GM18870 (cell line): Measurements from ENCODE around the gene ATG4C.

ENCODE experiments used
- ATAC-seq: cut with Tn5 transposase; IDR thresholded peaks from one replicate; pipeline ENCODE4 v1.9.1; 2021; ENCODE audit warnings: moderate library complexity; ENCODE audit not compliant: unreplicated experiment

The ATG4C gene

GRCh38 chr1:62836856-62837540, 53.1 kb downstream of the ATG4C start:
- no peak for ATAC-seq

DNA sequence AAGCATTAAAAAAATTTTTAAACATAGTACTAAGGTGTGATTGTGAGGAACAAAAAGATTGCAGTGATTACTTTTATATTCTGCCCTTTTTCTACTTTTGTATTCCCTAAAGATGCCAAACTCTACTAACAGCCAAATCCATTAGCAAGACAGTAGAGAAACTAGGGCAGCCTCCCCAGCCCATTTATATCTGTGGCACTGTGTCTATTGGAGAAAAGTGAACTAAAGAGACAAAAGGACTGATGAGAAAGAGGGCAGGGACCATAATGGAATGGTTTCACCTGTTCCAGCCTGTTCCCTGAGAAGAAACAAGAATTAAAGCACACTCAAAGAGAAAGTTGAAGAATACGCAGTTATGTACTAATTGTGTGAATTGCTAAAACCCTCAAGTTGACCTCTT, 56.6 kb downstream of the ATG4C start:
- ATAC-seq, result no peak

DNA sequence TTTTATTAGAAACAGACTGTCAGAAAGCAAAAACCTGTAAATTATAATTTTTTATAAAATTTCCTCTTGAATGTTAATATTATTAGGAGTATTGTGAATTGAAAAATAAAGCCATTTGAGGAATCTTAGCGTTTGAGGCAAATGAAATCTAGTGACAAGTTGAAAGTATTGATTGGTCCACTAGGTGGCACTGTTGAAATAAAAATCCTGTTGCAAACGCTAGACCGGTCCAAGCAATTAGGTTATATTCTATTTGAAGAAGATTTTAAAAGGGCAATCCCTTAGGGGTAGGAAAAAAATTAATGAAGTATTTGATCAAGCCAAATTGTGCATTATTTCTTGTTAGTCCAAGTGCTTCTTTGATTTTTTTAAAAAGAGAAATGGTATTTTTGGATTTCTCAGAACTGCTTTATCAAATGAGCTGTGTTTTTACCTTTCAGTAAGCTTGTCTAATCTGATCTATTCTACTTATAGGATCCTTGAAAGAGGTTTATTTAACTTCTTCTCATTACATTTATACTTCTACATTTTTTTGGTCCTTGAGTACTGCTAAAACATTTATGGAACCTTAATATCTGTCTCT, 57.7 kb downstream of the ATG4C start:
- ATAC-seq, result peak; percentile 84

DNA sequence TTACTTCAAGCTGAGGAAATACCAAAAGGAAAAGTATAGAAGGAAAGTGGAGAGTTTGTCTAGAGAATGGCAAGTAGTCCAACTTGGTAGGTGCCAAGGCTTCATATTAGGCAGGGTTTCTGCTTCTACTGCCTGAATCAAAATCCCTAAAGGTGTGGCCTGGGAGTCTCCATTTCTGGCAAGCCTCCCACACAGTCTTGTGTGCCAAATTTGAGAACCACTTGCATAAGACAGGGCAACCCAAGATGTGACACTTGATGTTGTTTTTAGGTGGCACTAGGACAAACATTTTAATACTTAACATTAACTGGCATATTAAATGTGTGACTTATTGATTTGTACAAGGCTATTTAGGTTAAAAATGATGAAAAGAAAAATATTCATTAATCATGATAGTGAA, 60.1 kb downstream of the ATG4C start:
- ATAC-seq, result no peak

- ATAC-seq, result no peak
These were observed 65.1 kb downstream of the ATG4C start for GRCh38 chr1:62849031-62849430.

DNA sequence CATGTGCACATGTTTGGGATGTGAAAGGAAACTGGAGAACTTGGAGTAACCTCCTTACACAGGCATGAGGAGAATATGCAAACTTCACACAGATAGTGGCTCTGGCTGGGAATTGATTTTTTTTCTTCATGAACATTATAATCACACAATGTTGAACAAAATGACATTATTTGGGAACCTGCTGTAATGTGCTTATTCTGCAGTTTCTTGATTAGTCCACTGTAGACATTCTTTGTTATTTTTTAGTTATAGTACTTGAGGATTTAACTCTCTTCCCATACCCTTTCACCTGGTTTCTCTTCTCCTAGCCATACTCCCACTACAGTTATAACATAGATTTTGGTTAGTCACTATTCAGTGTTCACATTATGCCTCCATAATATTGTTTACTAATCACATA, 68.3 kb downstream of the ATG4C start:
- no peak for ATAC-seq

DNA sequence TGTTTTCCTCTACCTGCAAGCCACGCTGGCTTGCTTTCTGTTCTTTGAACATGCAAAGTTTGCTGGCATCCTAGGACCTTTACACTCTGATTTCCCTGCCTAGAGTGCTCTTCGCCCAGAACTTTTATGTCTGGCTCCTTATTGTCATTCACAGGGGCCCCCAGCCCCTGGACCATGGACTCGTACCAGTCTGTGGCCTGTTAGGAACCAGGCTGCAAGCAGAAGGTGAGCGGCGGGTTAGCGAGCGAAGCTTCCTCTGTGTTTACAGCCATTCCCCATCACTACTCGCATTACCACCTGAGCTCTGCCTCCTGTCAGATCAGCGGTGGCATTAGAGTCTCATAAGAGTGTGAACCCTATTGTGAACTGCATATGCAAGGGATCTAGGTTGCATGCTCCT, 73.0 kb downstream of the ATG4C start:
- no peak for ATAC-seq

- ATAC-seq, result no peak
These were observed 85.4 kb downstream of the ATG4C start for GRCh38 chr1:62869217-62869754.

DNA sequence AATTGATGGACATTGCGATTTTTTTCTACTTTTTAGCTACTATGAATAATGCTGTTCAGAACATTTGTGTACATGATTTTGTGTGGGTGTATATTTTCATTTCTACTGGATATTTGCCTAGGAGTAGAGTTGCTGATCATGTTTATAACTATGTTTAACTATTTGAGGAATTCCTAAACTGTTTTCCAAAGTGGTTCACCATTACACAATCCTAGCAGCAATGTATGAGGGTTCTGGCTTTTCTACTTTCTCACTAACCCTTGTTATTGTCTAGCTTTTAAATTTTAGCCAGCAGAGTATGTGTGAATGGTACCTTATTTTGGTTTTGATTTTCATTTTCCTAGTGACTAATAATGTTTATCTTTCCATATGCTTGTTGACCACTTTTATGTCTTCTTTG, 86.2 kb downstream of the ATG4C start:
- no peak for ATAC-seq

DNA sequence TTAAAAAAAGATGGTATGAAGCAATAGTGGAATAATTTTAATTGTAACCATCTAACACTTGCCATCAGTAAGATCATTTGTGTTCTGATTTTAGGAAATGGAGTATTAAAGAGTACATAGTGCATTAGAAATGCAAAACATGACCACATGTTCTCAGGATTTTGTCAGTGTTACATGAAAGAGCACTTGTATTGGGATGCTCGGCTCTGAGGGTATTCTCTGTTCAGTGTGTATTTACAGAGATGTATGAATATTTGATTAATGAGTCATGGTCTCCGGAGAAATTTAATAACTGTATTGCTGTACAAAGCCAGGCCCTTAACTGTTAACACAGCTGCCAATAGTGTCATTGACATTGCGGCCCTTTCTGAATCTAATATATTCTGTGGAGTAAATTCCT, 91.7 kb downstream of the ATG4C start:
- no peak for ATAC-seq

- ATAC-seq, result no peak
These were observed 92.6 kb downstream of the ATG4C start for GRCh38 chr1:62876535-62876934.

- ATAC-seq, result no peak
These were observed 93.6 kb downstream of the ATG4C start for GRCh38 chr1:62877579-62877978.

DNA sequence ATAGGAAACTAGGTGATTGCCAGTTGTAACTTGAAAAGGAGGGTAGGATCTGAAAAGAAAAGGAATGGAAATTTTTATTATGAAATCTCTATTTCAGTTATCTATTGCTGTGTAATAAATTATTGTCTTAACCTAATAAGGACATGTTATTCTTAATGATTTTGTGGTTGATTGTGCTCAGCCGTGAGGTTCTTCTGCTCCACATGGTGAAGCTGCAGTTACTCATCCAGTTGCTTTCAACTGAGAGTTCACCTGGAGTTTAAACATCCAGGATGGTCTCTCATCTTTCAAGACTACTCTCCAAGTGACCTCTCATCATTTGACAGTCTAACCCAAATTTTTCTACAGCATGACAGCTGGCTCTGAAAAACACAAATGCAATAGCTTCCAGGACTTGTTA, 96.0 kb downstream of the ATG4C start:
- ATAC-seq, result no peak

- ATAC-seq, result no peak
These were observed 98.5 kb downstream of the ATG4C start for GRCh38 chr1:62882201-62883104.

- no peak for ATAC-seq
These were observed 100.3 kb downstream of the ATG4C start for GRCh38 chr1:62884156-62884740.

DNA sequence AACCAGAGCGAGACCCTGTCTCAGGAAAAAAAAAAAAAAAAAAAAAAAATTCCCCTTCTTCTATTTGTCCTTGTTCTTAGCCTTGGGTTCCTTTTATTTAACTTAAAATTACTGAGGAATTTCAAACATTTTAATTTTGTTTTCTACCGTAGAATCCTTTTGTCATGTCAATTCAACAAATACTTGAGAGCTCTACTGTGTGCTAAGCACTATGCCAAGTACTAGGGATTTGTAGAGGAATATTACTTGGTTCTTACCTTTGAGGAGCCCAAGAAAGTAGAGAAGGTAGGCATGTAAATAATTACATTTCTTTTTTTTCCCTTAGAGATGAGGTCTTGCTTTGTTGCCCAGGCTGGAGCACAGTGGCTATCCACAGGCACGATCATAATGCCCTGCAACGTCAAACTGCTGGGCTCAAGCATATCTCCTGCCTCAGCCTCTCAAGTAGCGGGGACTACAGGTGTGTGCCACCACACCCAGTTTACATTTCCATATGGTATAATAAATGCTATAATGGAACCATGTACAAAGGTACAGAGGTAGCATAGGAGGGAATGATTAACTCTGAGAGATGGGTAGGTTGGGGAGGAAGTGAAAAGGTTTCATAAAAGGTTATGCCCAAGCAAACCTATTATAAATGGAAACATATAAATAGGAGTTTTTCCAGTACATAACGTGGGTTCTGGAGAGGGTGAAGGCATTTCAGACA, 104.0 kb downstream of the ATG4C start:
- no peak for ATAC-seq

GRCh38 chr1:62891956-62892562, 108.1 kb downstream of the ATG4C start:
- ATAC-seq, result no peak

DNA sequence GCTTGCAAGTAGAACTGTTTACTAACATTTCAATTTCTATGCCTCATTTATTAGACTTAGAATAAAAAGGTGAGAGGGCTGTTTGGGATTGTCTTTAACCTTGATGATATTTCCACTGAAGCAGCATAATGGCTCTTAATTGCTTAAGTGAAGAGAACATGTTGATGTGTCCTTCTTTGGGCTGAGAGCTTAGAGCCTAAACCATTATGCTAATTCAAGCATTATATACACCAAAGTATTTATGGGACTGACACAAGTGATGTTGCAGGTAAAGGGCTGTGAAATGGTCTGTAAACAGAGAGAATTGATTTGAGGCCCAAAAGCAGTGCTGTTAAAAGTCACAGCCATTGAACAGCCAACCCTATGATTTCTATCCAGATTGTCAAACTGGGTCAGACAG, 113.9 kb downstream of the ATG4C start:
- ATAC-seq, result no peak

DNA sequence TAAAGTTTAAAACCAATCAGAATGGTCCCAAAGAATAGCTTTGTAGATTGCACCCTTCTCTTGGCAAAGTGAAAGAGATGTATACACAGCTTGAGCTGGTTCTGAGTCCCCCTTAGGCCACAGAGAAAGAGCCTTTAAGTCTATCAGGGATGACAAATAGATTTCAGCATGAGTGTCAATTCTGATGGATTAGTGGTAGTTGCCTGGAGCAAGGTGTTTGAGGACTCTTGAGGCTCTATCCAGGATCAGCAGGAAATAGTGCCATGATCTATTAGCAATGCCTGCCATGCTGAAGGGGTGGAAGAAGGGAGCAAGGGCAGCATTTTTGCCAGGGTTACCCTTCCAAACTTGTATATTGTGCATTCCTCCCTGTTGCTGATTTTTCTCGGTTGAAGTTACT, 116.6 kb downstream of the ATG4C start:
- ATAC-seq, result no peak

- ATAC-seq, result no peak
These were observed 117.7 kb downstream of the ATG4C start for GRCh38 chr1:62901650-62902049.
